GM12801 (cell line): Measurements from ENCODE around the gene CHL1.

Experiments
- CTCF ChIP-seq: IDR thresholded peaks from one replicate; pipeline ENCODE4 v1.5.1; 2011; ENCODE audit warnings: control low read depth; ENCODE audit not compliant: insufficient read length; ENCODE audit errors: extremely low read depth

Gene CHL1, protein sequence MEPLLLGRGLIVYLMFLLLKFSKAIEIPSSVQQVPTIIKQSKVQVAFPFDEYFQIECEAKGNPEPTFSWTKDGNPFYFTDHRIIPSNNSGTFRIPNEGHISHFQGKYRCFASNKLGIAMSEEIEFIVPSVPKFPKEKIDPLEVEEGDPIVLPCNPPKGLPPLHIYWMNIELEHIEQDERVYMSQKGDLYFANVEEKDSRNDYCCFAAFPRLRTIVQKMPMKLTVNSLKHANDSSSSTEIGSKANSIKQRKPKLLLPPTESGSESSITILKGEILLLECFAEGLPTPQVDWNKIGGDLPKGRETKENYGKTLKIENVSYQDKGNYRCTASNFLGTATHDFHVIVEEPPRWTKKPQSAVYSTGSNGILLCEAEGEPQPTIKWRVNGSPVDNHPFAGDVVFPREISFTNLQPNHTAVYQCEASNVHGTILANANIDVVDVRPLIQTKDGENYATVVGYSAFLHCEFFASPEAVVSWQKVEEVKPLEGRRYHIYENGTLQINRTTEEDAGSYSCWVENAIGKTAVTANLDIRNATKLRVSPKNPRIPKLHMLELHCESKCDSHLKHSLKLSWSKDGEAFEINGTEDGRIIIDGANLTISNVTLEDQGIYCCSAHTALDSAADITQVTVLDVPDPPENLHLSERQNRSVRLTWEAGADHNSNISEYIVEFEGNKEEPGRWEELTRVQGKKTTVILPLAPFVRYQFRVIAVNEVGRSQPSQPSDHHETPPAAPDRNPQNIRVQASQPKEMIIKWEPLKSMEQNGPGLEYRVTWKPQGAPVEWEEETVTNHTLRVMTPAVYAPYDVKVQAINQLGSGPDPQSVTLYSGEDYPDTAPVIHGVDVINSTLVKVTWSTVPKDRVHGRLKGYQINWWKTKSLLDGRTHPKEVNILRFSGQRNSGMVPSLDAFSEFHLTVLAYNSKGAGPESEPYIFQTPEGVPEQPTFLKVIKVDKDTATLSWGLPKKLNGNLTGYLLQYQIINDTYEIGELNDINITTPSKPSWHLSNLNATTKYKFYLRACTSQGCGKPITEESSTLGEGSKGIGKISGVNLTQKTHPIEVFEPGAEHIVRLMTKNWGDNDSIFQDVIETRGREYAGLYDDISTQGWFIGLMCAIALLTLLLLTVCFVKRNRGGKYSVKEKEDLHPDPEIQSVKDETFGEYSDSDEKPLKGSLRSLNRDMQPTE (N-terminal part only)

DNA sequence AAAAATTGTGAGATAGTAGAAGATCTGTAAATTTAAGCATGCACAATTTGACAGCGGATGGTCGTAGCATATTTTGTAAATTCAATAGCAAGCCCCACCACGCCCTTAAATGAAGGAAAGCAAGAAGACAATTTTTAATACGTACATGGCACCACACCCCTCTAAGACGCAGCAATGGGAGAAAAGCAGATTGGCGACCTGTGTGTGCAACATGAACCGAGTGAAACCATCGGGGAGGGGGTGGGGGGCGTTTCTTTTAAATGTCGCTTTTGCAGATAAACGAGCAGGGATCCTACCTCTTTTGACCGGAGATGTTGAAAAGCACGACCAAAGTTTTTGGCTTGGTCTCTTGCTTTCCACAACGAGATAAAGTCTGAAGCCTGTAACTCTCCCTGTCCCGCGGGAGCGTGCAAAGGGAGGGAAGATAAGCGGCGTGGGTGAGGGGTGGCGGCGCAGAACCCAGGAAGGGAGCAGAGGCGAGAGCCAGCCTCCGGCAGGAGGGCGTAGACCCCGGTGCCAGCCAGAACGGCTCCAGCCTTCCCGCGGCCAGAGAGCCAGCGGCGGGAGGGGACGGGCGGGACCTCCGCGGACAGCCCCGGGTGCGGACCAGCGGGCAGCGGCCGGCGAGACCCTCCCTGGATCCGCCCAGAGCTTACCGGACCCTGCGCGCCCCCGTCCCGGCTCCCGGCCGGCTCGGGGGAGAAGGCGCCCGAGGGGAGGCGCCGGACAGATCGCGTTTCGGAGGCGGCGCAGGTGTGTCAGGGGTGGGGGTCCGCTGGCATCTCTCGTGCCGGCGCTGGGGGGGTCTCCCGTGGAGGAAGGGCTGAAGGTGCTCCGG, at the start of gene CHL1:
CHL1 (plus strand) TSS at position 453 of the 838 bp plus-strand sequence. CDS start 123,014 bp downstream, outside the sequence.
- no peak for TF ChIP-seq CTCF

GRCh38 chr3:151614-152189, 44.9 kb upstream of the CHL1 start:
- TF ChIP-seq CTCF, result no peak

- TF ChIP-seq CTCF, result no peak
These were observed 36.6 kb upstream of the CHL1 start for GRCh38 chr3:159974-160373.

- no peak for TF ChIP-seq CTCF
These were observed 30.5 kb upstream of the CHL1 start for GRCh38 chr3:166071-166470.

GRCh38 chr3:166799-167198, 29.8 kb upstream of the CHL1 start:
- TF ChIP-seq CTCF, result no peak

- no peak for TF ChIP-seq CTCF
These were observed 22.7 kb upstream of the CHL1 start for GRCh38 chr3:173886-174285.
